ENCODE results near the gene ASNSD1.
A peak's percentile ranks its signal among the peaks of the same experiment; 100 is the strongest.

Gene ASNSD1

DNA sequence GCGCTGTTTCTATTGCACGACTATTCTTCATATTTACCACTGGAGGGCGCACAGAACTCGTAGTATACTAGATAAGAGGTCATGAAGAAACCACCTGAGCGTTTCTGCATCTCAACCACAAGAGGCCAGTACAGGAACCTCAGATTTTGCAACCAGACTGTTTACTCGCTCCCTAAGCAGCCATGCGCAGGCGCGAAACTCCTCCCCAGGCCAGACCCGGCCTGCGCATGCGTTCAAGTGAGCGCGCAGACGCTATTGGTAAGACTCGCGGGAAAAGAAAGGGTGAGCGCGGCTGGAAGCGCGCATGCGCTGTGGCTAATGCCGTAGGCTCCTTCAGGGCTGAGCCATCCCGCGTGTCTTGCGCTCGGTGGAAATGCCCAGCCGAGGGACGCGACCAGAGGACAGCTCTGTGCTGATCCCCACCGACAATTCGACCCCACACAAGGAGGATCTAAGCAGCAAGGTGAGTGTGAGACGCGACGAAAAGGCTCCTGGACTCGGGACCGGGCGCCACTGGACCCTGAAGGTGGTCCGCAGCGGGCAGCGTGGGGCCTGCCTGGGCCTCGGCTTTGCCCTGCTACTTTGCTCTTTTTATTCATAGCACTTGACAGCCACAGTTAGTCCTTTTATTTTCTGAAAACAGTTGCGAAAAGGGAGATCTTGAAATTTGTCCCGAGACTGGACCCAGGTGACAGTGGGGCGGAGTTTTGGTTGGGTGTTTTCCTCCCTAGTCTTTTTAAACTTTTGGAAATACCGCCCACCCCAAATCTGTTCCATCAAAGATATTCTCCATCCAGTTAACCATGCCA lies at the start of gene ASNSD1:
Gene ASNSD1, plus strand, starts transcription at position 312 of the 809 bp plus-strand sequence. CDS start 4,674 bp downstream, outside the sequence.
- peak; percentile 99 for DNase-seq

- DNase-seq, result peak; percentile 20
These were observed 48.1 kb upstream of the ASNSD1 start for GRCh38 chr2:189613077-189613636.

- DNase-seq, result no peak
These were observed 47.4 kb upstream of the ASNSD1 start for GRCh38 chr2:189613650-189614420.

- DNase-seq, result no peak
These were observed 46.7 kb upstream of the ASNSD1 start for GRCh38 chr2:189614585-189614984.

DNA sequence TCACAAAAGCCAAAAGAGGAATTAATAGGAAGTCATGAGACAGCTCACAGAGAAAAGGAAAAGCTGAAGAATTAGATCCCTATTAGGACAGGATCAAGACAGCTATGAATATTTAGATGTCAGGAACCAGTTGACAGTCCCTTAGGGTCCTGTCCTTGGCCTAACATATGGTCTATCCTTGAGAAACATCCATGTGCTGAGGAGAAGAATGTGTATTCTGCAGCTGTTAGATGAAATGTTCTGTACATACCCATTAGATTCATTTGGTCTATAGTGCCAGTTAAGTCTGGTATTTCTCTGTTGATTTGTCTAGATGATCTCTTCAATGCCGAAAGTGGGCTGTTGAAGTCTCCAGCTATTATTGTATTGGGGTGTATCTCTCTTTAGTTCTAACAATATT lies 43.1 kb upstream of the ASNSD1 start:
- no peak for DNase-seq

DNA sequence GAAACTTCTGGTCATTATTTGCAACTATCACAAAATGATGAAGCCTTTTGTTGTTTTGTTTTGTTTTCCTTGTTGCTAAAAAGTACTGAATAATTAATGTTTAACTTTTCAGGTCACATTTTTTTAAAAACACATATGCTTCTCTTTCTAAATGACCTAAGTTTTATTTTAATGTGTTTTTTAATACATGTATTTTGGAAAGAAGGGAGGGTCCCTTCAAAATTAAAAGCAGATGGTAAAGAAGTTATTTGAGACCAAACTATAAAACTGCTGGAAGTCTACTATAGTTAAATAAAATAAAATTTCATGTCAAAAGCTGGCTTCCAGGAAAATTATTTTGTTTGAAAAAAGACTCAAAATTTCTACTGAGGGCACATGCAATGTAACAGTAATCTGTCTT lies 39.5 kb upstream of the ASNSD1 start:
- DNase-seq, result no peak

DNA sequence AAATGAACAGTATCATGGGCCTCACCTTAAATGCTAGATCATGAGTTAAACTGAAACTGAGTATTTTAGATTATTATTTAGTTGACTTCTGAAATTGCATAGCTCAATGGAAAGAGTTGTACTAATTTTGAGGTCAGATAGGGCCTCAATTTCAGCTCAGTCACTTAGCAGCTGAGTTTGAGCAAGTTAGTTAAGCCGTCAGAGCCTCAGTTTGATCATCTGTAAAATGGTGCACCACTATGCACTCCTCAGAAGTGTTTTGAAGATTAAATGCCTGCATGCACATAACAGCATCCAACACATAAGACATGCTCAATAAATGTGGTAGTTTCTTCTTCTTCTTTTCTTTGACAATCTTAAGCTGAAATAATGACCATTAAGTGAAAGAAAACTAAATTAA lies 38.2 kb upstream of the ASNSD1 start:
- no peak for DNase-seq

- no peak for DNase-seq
These were observed 36.5 kb upstream of the ASNSD1 start for GRCh38 chr2:189624648-189625355.

DNA sequence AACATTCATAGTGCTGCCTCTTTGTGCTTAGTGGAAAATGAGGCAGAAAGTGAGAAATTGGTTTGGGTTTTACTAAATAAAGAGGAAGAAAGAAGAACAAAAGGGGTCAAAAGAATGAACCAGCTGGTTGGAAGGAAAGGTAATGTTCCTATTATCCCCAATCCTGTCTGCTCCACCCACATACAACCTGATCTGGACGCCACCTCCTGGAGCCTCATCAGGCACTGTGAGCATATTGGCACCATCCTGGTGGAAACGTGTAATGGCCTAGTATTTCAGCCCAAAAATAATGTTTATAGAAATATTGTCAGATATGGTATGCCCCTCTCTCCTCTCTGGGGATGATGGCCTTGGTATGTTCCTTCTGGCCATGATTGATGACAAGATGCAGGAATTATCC lies 35.6 kb upstream of the ASNSD1 start:
- no peak for DNase-seq

GRCh38 chr2:189627789-189628188 lies 33.5 kb upstream of the ASNSD1 start:
- DNase-seq, result no peak

GRCh38 chr2:189628817-189629530 lies 32.3 kb upstream of the ASNSD1 start:
- no peak for DNase-seq

- no peak for DNase-seq
These were observed 31.5 kb upstream of the ASNSD1 start for GRCh38 chr2:189629531-189630453.

DNA sequence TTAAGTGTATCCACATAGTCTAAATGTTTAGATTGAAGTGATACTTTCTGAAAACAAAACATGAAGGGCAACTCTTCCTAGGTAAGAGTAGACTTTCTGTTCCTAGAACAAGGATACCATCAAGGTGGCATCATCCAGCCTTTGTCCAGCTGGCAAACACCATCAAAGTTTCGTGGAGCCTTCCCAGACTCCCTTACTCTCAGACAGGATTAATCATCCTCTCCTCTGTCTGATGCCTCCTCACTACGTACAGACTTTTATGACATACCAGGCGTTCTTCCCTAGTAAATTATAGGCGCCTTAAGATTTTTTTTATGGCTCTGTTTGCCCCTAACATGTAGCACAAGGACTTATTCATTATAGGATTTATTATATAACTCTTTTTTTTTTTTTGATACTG lies 29.4 kb upstream of the ASNSD1 start:
- no peak for DNase-seq

- no peak for DNase-seq
These were observed 27.9 kb upstream of the ASNSD1 start for GRCh38 chr2:189633392-189633811.

DNA sequence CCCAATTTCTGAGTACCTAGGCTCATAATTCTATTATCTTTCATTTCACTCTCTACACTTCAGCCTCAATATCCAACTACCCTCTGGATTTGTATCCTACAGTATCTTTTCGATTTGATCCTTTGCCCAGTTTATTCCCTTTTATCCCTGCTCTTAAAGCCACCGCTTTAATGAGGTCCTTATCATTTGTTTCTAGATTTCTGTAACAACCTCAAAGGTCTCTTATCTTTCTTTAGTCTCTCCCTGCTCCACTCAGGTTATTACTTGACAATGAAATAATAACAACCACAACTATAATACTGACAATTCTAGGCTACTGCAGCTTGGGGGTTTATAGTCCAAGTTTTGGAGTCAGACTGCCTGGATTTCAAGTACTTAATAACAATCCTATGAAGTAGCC lies 25.9 kb upstream of the ASNSD1 start:
- no peak for DNase-seq

DNA sequence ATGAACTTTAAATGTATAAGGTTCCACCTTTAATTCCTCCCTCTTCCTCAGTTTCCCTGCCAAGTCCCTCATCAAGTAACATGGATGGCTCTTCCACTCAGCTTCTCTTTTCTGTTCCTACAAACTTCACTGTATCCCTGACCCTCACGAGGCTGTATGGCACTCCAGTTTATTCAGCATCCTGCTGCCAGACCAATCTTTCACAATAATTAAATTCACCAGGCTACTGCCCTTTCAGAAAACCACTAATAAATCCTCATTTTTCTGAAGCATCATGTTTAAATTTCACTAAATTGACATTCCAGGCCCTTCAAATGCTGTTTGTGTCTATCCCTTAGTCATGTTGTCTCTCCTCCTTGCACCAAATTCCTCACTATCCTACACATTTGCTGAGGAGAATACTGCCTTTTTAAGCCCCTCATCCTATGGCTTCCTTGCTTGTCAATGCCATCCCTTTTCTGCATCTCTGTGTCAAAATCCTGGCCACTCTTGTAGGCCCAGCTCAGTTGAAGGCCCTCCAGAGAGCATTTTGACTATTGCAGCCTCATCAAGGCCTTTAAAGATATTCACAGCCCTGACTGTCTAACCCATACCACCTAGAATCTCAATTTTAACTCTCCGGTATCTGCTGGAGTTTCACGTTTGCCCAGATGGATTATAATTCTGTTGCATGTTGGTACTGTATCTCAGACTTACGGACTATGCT lies 22.8 kb upstream of the ASNSD1 start:
- no peak for DNase-seq

- DNase-seq, result no peak
These were observed 22.2 kb upstream of the ASNSD1 start for GRCh38 chr2:189639007-189639609.

DNA sequence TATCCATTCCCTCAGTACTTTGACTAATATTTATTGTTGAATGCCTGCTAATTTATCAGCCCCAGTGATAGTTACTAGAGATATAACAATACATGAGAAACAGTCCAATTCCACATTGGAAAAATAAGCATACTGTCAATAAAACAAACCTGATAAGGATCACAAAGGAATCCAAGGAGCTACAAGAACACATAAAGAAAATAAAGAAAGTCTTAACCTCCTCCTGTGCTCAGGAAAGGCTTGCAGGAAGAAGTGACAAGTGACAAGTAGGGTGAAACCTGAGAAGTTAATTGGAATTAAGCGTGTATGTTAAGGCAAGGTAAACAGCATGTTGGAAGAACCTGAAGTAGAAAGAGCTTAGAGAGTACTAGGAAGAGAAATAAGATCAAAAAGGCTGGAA lies 20.3 kb upstream of the ASNSD1 start:
- no peak for DNase-seq

DNA sequence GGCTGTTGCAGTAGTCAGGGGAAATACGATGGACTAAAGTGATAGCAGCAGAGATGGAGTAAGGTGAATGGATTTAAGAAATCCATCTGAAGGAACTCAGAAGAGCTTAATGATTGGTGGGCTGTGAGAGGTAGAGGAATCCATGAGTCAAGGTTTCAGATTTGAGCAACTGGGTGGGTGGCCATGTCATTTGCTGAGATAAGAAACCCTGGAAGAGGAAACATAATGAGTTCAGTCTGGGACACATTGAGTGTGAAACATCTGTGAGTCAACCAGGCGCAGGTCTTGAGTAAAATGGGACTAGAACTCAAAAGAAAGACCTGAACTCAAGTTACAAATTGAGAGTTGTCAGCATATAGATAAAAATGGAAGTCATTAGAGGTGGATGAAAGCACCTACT lies 19.7 kb upstream of the ASNSD1 start:
- no peak for DNase-seq

GRCh38 chr2:189646521-189646920 lies 14.7 kb upstream of the ASNSD1 start:
- DNase-seq, result no peak

All from NCI-H2029 (cell line).